Measurements from ENCODE around the gene IQCF5. TPM values are rescaled to one million over a fixed set of nuclear protein-coding genes. Genes with fewer than 3 reads are reported as not detected.
"Not testable (repeated sequence)": the region's sequence is repeated elsewhere in the genome, so short reads cannot be mapped to it uniquely, and the experiment has no call there.

Gene IQCF5
- total and polyA plus RNA-seq, 4 donors: not detected

GRCh38 chr3:51874411-51874810 lies 990 bp downstream of the IQCF5 start:
- ATAC-seq (ENCODE audit: insufficient read depth, low FRiP score): no peak
- no peak for DNase-seq
- H3K9me3 ChIP-seq (ENCODE audit: control insufficient read depth in 4 of 4, insufficient read depth in 3 of 4, low read length in 3 of 4): no peaks in the 10 kb centered on the region
- no peak overlapping the region for H3K9ac ChIP-seq (ENCODE audit: insufficient read depth in 1 of 2, low read length in 2 of 2)
- 81 to 93% methylated on average over 2 of the region's 2 CpGs for whole genome bisulfite sequencing, 2 donors
- H3K4me1 ChIP-seq (ENCODE audit: control insufficient read depth in 5 of 5, insufficient read depth in 5 of 5, low read length in 5 of 5): no peaks in the 10 kb centered on the region
- no peaks in the 10 kb centered on the region for H3K27me3 ChIP-seq (ENCODE audit: control insufficient read depth in 3 of 3, insufficient read depth in 3 of 3, low read length in 2 of 3)
- no peaks in the 10 kb centered on the region for H3K36me3 ChIP-seq (ENCODE audit: control insufficient read depth in 4 of 4, insufficient read depth in 4 of 4, low read length in 4 of 4)
- no peak for TF ChIP-seq CTCF (IDR thresholded peaks at IDR 0.05; ENCODE audit: control extremely low read depth, extremely low read depth)
- no peak overlapping the region for H3K4me3 ChIP-seq
- no peak overlapping the region for H3K27ac ChIP-seq (ENCODE audit: low read depth in 1 of 2, low read length in 1 of 2)

GRCh38 chr3:51873876-51874275 lies 1.5 kb downstream of the IQCF5 start:
- TF ChIP-seq CTCF (IDR thresholded peaks at IDR 0.05; ENCODE audit: control extremely low read depth, extremely low read depth): no peak
- no peak overlapping the region for H3K27ac ChIP-seq (ENCODE audit: low read depth in 1 of 2, low read length in 1 of 2)
- 94 to 96% methylated on average over 10 of the region's 10 CpGs for WGBS, 2 donors
- H3K4me1 ChIP-seq (ENCODE audit: control insufficient read depth in 5 of 5, insufficient read depth in 5 of 5, low read length in 5 of 5): no peaks in the 10 kb centered on the region
- DNase-seq: no peak
- no peaks in the 10 kb centered on the region for H3K27me3 ChIP-seq (ENCODE audit: control insufficient read depth in 3 of 3, insufficient read depth in 3 of 3, low read length in 2 of 3)
- ATAC-seq (ENCODE audit: insufficient read depth, low FRiP score): no peak
- no peaks in the 10 kb centered on the region for H3K36me3 ChIP-seq (ENCODE audit: control insufficient read depth in 4 of 4, insufficient read depth in 4 of 4, low read length in 4 of 4)
- H3K9ac ChIP-seq (ENCODE audit: insufficient read depth in 1 of 2, low read length in 2 of 2): no peak overlapping the region
- H3K9me3 ChIP-seq (ENCODE audit: control insufficient read depth in 4 of 4, insufficient read depth in 3 of 4, low read length in 3 of 4): no peaks in the 10 kb centered on the region
- H3K4me3 ChIP-seq: no peak overlapping the region

GRCh38 chr3:51873253-51873766 lies 2.1 kb downstream of the IQCF5 start:
- no peak for DNase-seq
- Histone ChIP-seq H3K36me3 (ENCODE audit: control insufficient read depth in 4 of 4, insufficient read depth in 4 of 4, low read length in 4 of 4) (no peaks in the 10 kb centered on the region), H3K4me3 (no peak overlapping the region), H3K27me3 (ENCODE audit: control insufficient read depth in 3 of 3, insufficient read depth in 3 of 3, low read length in 2 of 3) (no peaks in the 10 kb centered on the region), H3K9me3 (ENCODE audit: control insufficient read depth in 4 of 4, insufficient read depth in 3 of 4, low read length in 3 of 4) (no peaks in the 10 kb centered on the region), H3K9ac (ENCODE audit: insufficient read depth in 1 of 2, low read length in 2 of 2) (no peak overlapping the region), H3K4me1 (ENCODE audit: control insufficient read depth in 5 of 5, insufficient read depth in 5 of 5, low read length in 5 of 5) (no peaks in the 10 kb centered on the region), H3K27ac (ENCODE audit: low read depth in 1 of 2, low read length in 1 of 2) (no peak overlapping the region)
- 69 to 74% methylated on average over 1 of the region's 1 CpG for WGBS, 2 donors
- TF ChIP-seq CTCF (IDR thresholded peaks at IDR 0.05; ENCODE audit: control extremely low read depth, extremely low read depth): no peak
- ATAC-seq (ENCODE audit: insufficient read depth, low FRiP score): no peak

GRCh38 chr3:51869304-51869703 lies 6.1 kb downstream of the IQCF5 start:
- Histone ChIP-seq H3K9me3 (ENCODE audit: control insufficient read depth in 4 of 4, insufficient read depth in 3 of 4, low read length in 3 of 4) (no peaks in the 10 kb centered on the region), H3K36me3 (ENCODE audit: control insufficient read depth in 4 of 4, insufficient read depth in 4 of 4, low read length in 4 of 4) (no peaks in the 10 kb centered on the region), H3K9ac (ENCODE audit: insufficient read depth in 1 of 2, low read length in 2 of 2) (no peak overlapping the region), H3K27ac (ENCODE audit: low read depth in 1 of 2, low read length in 1 of 2) (no peak overlapping the region), H3K27me3 (ENCODE audit: control insufficient read depth in 3 of 3, insufficient read depth in 3 of 3, low read length in 2 of 3) (no peaks in the 10 kb centered on the region), H3K4me3 (no peak overlapping the region), H3K4me1 (ENCODE audit: control insufficient read depth in 5 of 5, insufficient read depth in 5 of 5, low read length in 5 of 5) (no peaks in the 10 kb centered on the region)
- no peak for TF ChIP-seq CTCF (IDR thresholded peaks at IDR 0.05; ENCODE audit: control extremely low read depth, extremely low read depth)
- DNase-seq (no peak), ATAC-seq (ENCODE audit: insufficient read depth, low FRiP score) (no peak)
- WGBS, 2 donors: 53 to 67% methylated on average over 2 of the region's 2 CpGs

- H3K9ac ChIP-seq (ENCODE audit: insufficient read depth in 1 of 2, low read length in 2 of 2); H3K4me1 ChIP-seq (ENCODE audit: control insufficient read depth in 5 of 5, insufficient read depth in 5 of 5, low read length in 5 of 5); DNase-seq; H3K27ac ChIP-seq (ENCODE audit: low read depth in 1 of 2, low read length in 1 of 2); H3K27me3 ChIP-seq (ENCODE audit: control insufficient read depth in 3 of 3, insufficient read depth in 3 of 3, low read length in 2 of 3); H3K4me3 ChIP-seq; H3K9me3 ChIP-seq (ENCODE audit: control insufficient read depth in 4 of 4, insufficient read depth in 3 of 4, low read length in 3 of 4); H3K36me3 ChIP-seq (ENCODE audit: control insufficient read depth in 4 of 4, insufficient read depth in 4 of 4, low read length in 4 of 4); ATAC-seq (ENCODE audit: insufficient read depth, low FRiP score): not testable (repeated sequence)
- WGBS, 2 donors: 86 to 97% methylated on average over 1 of the region's 1 CpG
These were observed 6.5 kb downstream of the IQCF5 start for GRCh38 chr3:51868896-51869295.
